ENCODE data around the gene RNLS. TPM values are rescaled to one million over a fixed set of nuclear protein-coding genes. Genes with fewer than 3 reads are reported as not detected.
A peak's percentile ranks its signal among the peaks of the same experiment; 100 is the strongest.

The RNLS gene
- total RNA-seq, 1 donor from 2014 or later, result 8.7 TPM

DNA sequence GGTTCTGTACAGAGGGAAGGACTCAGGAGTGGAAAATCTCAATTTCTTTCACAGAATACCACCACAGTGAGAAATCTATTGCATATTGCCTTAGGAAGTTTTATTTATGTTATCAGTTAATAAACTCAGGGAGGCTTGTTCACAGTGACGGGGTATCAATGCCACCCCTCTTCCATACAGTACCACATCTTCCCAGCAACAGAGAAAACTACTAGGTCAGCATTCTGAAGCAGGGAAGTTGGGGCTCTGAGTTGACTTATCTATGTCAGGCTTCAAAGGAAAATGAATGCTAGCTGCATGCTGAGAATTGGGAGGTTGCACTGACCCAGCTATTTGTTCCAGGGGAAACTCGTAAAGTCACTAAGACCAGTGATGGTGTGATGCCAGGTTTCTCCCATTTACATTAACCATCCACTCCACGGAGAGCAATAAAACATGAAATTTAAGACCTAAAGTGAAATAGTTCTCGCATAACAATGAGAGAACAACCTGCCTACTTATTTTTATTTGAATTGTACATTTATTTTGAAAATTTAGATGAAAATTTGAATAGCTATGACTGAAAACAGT lies 266.7 kb downstream of the RNLS start:
- Histone ChIP-seq H3K36me3 (ENCODE audit: control insufficient read depth, insufficient read depth, low read length) (no peaks in the 10 kb centered on the region), H3K4me3 (ENCODE audit: low read depth, low read length) (no peak overlapping the region), H3K27me3 (ENCODE audit: control insufficient read depth, insufficient read depth, low read length) (no peaks in the 10 kb centered on the region)
- DNase-seq (ENCODE audit: low read depth) (no peak), FAIRE-seq (no peak)
- TF ChIP-seq, protein P1, sequence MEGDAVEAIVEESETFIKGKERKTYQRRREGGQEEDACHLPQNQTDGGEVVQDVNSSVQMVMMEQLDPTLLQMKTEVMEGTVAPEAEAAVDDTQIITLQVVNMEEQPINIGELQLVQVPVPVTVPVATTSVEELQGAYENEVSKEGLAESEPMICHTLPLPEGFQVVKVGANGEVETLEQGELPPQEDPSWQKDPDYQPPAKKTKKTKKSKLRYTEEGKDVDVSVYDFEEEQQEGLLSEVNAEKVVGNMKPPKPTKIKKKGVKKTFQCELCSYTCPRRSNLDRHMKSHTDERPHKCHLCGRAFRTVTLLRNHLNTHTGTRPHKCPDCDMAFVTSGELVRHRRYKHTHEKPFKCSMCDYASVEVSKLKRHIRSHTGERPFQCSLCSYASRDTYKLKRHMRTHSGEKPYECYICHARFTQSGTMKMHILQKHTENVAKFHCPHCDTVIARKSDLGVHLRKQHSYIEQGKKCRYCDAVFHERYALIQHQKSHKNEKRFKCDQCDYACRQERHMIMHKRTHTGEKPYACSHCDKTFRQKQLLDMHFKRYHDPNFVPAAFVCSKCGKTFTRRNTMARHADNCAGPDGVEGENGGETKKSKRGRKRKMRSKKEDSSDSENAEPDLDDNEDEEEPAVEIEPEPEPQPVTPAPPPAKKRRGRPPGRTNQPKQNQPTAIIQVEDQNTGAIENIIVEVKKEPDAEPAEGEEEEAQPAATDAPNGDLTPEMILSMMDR (IDR thresholded peaks at IDR 0.05; ENCODE audit: insufficient read depth, low read length, severe bottlenecking), result no peak

DNA sequence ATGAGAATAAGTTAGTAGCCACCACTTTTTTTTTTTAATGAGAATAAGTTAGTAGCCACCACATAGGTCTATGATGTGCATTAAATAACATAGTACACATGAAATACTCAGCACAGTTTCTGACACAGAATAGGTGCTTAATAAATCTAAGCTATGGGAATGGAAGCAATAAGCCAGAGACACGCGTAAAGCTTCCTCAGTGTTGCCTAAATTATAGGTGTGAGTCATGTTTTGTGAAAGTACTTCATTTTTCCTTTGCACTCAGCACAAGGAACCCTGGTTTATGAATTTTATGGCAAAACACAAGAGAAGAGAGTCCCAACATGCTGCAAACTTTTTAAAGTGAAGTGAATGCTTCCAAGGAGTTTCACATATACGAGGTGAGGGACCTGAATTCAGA lies 267.4 kb downstream of the RNLS start:
- no peak for FAIRE-seq
- Histone ChIP-seq H3K4me3 (ENCODE audit: low read depth, low read length) (no peak overlapping the region), H3K27me3 (ENCODE audit: control insufficient read depth, insufficient read depth, low read length) (no peaks in the 10 kb centered on the region), H3K36me3 (ENCODE audit: control insufficient read depth, insufficient read depth, low read length) (no peaks in the 10 kb centered on the region)
- TF ChIP-seq, protein P1 (IDR thresholded peaks at IDR 0.05; ENCODE audit: insufficient read depth, low read length, severe bottlenecking), result no peak
- DNase-seq (ENCODE audit: low read depth), result peak; percentile 27

DNA sequence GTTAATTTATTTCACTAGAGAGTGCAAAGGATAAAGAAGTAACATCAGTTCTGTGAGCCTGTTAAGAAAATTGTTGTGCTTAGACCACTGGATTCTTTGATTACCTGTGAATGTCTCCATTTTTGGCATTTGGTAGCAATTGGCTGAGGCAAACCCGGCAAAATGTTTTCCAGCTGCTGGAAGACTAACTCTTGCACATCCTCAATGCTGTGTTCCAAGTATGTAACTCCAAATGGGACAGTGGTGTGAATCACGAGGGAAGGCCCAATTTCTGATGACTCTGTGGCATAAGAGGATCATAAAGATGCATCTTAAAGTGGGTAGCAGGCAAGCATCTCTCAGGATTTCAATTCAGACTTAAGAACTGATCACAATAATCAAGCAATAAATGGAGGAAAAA lies 268.8 kb downstream of the RNLS start:
- FAIRE-seq (no peak), DNase-seq (ENCODE audit: low read depth) (no peak)
- Histone ChIP-seq H3K27me3 (ENCODE audit: control insufficient read depth, insufficient read depth, low read length) (no peaks in the 10 kb centered on the region), H3K36me3 (ENCODE audit: control insufficient read depth, insufficient read depth, low read length) (no peaks in the 10 kb centered on the region), H3K4me3 (ENCODE audit: low read depth, low read length) (no peak overlapping the region)
- TF ChIP-seq, protein P1 (IDR thresholded peaks at IDR 0.05; ENCODE audit: insufficient read depth, low read length, severe bottlenecking), result no peak

DNA sequence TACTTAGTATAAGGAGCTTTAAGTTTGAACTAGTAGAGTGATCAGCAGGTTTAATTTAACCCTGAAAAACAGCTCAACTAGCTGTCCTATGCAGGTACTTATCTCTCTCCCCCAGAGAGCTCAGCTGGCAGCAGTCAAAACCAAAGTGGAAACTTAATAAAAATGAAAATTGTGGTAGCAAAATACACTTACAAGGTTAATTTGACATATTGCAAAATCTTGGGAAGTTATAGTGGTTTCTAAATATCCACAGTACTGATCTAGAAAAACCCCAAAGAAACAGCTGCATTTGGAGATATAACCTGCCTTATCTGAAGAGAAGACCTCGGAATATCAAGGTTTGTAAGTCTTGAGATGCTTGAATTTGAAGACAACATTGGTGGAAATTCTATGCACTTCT lies 269.2 kb downstream of the RNLS start:
- no peaks in the 10 kb centered on the region for H3K27me3 ChIP-seq (ENCODE audit: control insufficient read depth, insufficient read depth, low read length)
- TF ChIP-seq, protein P1 (IDR thresholded peaks at IDR 0.05; ENCODE audit: insufficient read depth, low read length, severe bottlenecking), result no peak
- DNase-seq (ENCODE audit: low read depth), result no peak
- H3K36me3 ChIP-seq (ENCODE audit: control insufficient read depth, insufficient read depth, low read length), result no peaks in the 10 kb centered on the region
- no peak overlapping the region for H3K4me3 ChIP-seq (ENCODE audit: low read depth, low read length)
- no peak for FAIRE-seq

DNA sequence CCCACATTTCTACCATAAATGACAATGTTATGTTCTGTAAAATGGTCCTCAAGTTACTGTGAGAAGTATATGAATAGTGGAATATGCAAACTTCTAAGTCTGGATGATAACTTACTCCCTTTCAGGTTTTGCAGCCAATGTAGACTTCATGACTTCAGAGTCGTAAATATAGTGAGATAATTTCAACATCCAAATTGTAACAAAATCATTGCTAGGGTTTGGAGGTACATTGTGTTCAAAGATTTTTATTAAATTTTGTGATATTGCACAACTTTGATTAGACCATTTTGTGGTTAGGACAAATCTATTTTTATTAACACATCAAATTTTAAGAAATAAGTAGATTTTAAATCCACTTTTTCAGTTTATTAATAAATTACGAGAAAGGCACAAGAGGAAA lies 270.3 kb downstream of the RNLS start:
- no peak overlapping the region for H3K4me3 ChIP-seq (ENCODE audit: low read depth, low read length)
- no peak for FAIRE-seq
- TF ChIP-seq, protein P1 (IDR thresholded peaks at IDR 0.05; ENCODE audit: insufficient read depth, low read length, severe bottlenecking), result no peak
- no peaks in the 10 kb centered on the region for H3K27me3 ChIP-seq (ENCODE audit: control insufficient read depth, insufficient read depth, low read length)
- DNase-seq (ENCODE audit: low read depth), result no peak
- no peaks in the 10 kb centered on the region for H3K36me3 ChIP-seq (ENCODE audit: control insufficient read depth, insufficient read depth, low read length)

DNA sequence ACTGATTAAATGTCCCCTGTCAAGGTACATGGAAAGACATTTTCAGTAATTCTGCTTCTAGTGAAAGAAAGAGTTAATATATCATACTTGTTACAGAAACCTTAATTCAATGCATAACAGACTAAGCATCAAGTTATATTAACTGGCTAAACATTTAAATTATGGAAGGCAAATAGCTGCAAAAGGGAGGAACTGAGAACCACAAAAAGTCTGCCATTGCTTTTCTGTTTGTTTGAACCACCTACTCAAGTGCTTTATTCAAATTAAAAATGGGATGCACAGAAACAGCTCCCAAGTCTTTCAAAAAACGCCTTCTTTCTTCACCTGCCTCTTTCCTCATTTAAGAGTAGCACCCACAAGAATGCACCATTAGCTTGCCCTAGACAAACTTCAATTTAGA lies 271.9 kb downstream of the RNLS start:
- Histone ChIP-seq H3K36me3 (ENCODE audit: control insufficient read depth, insufficient read depth, low read length) (no peaks in the 10 kb centered on the region), H3K27me3 (ENCODE audit: control insufficient read depth, insufficient read depth, low read length) (no peaks in the 10 kb centered on the region), H3K4me3 (ENCODE audit: low read depth, low read length) (no peak overlapping the region)
- TF ChIP-seq, protein P1 (IDR thresholded peaks at IDR 0.05; ENCODE audit: insufficient read depth, low read length, severe bottlenecking), result no peak
- FAIRE-seq, result no peak
- no peak for DNase-seq (ENCODE audit: low read depth)
